ENCODE measurements around the gene PC. TPM values are rescaled to one million over a fixed set of nuclear protein-coding genes. Genes with fewer than 3 reads are reported as not detected.

The PC gene
- total and polyA plus RNA-seq, 10 donors, result 3.4 to 8.8 (median 5.3) TPM

DNA sequence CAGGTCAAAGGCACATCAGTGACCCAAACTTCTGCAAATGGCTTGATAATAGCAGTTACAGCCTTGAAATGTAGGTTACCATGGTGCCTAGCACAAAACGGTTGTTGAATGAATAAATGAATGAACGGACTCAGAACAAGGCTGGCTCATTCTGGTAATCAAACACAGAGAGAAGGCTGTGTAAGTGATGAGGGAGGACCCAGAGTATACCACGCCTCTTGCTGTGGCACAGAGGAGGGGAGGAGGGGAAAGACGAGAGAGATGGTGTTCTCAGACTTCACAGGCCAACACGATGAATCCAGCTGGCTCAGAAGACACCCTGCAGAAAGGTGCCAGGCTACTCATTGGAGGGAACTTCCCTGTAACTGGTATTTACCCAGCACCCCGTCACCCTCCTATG lies 38.3 kb downstream of the PC start:
- no peak overlapping the region for H3K27ac ChIP-seq
- TF ChIP-seq POLR2A (IDR thresholded peaks at IDR 0.05) (no peak), CTCF (IDR thresholded peaks at IDR 0.05 in 8 of 11, conservative IDR thresholded peaks at IDR 0.05 in 3 of 11) (no peak), POLR2AphosphoS5 (IDR thresholded peaks at IDR 0.05) (no peak)
- peaks cover 0 to 3% (median 0%) of the 10 kb centered on the region in 8 donors for H3K9me3 ChIP-seq
- no peaks in the 10 kb centered on the region for H3K27me3 ChIP-seq (replicated peaks in 1 of 7)
- H3K4me1 ChIP-seq, result peaks cover 0 to 6% (median 0%) of the 10 kb centered on the region in 6 donors
- DNase-seq, result no peak
- H3K36me3 ChIP-seq, result no peaks in the 10 kb centered on the region
- intact Hi-C loops (cut with DNase I; ENCODE audit: low total_unique reads), result loop anchor here (10.0 kb wide), 1 partner anchor 775 kb away; no protein-coding TSS in a partner anchor
- 70 to 85% (median 76%) methylated on average over 6 of the region's 6 CpGs for WGBS, 5 donors
- no peak overlapping the region for H3K4me3 ChIP-seq

- 48 to 79% (median 64%) methylated on average over 3 of the region's 3 CpGs for WGBS, 5 donors
- H3K27ac ChIP-seq, result no peak overlapping the region
- peaks cover 0 to 6% (median 0%) of the 10 kb centered on the region in 6 donors for H3K4me1 ChIP-seq
- H3K36me3 ChIP-seq, result no peaks in the 10 kb centered on the region
- no peaks in the 10 kb centered on the region for H3K27me3 ChIP-seq (replicated peaks in 1 of 7)
- no peak for DNase-seq
- H3K9me3 ChIP-seq, result no peaks in the 10 kb centered on the region
- H3K4me3 ChIP-seq, result no peak overlapping the region
- intact Hi-C loops (cut with DNase I; ENCODE audit: low total_unique reads), result no loop called here
- no peak for TF ChIP-seq POLR2A (IDR thresholded peaks at IDR 0.05)
These were observed 39.4 kb downstream of the PC start for GRCh38 chr11:66918741-66919140.

GRCh38 chr11:66915866-66916265 lies 42.3 kb downstream of the PC start:
- Histone ChIP-seq H3K9me3 (no peaks in the 10 kb centered on the region), H3K4me1 (peaks cover 0 to 9% (median 0%) of the 10 kb centered on the region in 6 donors), H3K4me3 (no peak overlapping the region), H3K27ac (no peak overlapping the region), H3K36me3 (no peaks in the 10 kb centered on the region), H3K27me3 (replicated peaks in 1 of 7) (no peaks in the 10 kb centered on the region)
- no peak for DNase-seq
- TF ChIP-seq POLR2A (IDR thresholded peaks at IDR 0.05) (no peak), CTCF (IDR thresholded peaks at IDR 0.05 in 8 of 11, conservative IDR thresholded peaks at IDR 0.05 in 3 of 11) (no peak), POLR2AphosphoS5 (IDR thresholded peaks at IDR 0.05) (no peak)
- 84 to 90% (median 88%) methylated on average over 7 of the region's 7 CpGs for WGBS, 5 donors
- intact Hi-C loops (cut with DNase I; ENCODE audit: low total_unique reads), result no loop called here

GRCh38 chr11:66915046-66915832 lies 42.9 kb downstream of the PC start:
- intact Hi-C loops (cut with DNase I; ENCODE audit: low total_unique reads), result no loop called here
- no peaks in the 10 kb centered on the region for H3K36me3 ChIP-seq
- TF ChIP-seq CTCF (IDR thresholded peaks at IDR 0.05 in 8 of 11, conservative IDR thresholded peaks at IDR 0.05 in 3 of 11) (no peak), POLR2A (IDR thresholded peaks at IDR 0.05) (no peak), POLR2AphosphoS5 (IDR thresholded peaks at IDR 0.05) (no peak)
- no peaks in the 10 kb centered on the region for H3K27me3 ChIP-seq (replicated peaks in 1 of 7)
- 90 to 96% (median 93%) methylated on average over 11 to 14 of the region's 14 CpGs for WGBS, 5 donors
- DNase-seq, result no peak
- no peak overlapping the region for H3K27ac ChIP-seq
- H3K9me3 ChIP-seq, result no peaks in the 10 kb centered on the region
- H3K4me3 ChIP-seq, result no peak overlapping the region
- H3K4me1 ChIP-seq, result peaks cover 0 to 9% (median 0%) of the 10 kb centered on the region in 6 donors
